Hepatocyte (in vitro differentiated cells): Measurements from ENCODE around the gene RAB3IL1.

Experiments used
- EZH2 ChIP-seq: fragments of 200-600 bp; sonication (generic); IDR thresholded peaks from 2 replicates; pipeline ENCODE4 v1.6.1; 2016; ENCODE audit warnings: antibody characterized with exemption, mild to moderate bottlenecking, borderline replicate concordance
- TF ChIP-seq, protein P1 (sequence below): fragments of 200-600 bp; sonication (generic); IDR thresholded peaks from 2 replicates; pipeline ENCODE4 v1.5.1; 2016; ENCODE audit warnings: antibody characterized with exemption, mild to moderate bottlenecking; ENCODE audit not compliant: poor library complexity

DNA sequence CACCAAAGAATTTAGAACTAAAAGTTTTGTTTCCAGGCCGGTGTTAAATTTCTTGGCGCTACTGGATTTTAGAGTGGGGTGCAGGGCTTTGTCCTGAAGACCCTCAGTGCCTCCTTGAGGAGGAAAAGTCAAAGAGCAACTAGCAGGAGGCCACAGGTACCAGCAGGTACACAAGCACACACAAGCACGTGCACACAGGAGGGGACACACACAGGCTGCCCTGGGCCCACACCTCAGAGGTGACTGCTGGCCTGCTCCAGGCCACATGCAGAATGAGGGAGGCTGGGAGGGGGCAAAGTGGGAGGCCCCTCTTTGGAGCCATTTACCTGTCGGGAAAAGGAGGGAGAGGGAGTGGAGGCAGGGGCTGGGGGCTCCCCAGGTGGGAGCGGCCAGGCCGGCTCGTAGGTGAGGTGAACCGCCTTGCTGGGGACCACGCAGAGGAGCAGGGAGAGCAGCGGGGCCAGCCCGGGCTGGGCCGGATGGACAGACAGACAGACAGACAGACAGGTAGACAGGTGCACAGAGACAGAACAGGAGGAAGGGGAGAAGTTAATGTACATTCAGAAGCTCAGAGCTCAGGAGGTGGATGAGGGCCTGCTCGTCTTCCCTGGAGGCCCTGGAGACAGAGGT lies 12.2 kb downstream of the RAB3IL1 start:
- TF ChIP-seq, protein P1, sequence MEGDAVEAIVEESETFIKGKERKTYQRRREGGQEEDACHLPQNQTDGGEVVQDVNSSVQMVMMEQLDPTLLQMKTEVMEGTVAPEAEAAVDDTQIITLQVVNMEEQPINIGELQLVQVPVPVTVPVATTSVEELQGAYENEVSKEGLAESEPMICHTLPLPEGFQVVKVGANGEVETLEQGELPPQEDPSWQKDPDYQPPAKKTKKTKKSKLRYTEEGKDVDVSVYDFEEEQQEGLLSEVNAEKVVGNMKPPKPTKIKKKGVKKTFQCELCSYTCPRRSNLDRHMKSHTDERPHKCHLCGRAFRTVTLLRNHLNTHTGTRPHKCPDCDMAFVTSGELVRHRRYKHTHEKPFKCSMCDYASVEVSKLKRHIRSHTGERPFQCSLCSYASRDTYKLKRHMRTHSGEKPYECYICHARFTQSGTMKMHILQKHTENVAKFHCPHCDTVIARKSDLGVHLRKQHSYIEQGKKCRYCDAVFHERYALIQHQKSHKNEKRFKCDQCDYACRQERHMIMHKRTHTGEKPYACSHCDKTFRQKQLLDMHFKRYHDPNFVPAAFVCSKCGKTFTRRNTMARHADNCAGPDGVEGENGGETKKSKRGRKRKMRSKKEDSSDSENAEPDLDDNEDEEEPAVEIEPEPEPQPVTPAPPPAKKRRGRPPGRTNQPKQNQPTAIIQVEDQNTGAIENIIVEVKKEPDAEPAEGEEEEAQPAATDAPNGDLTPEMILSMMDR = no peak
- no peak for TF ChIP-seq EZH2
